ENCODE measurements around the gene TMEM37.

TMEM37 gene

GRCh38 chr2:119435081-119435952, 3.7 kb downstream of the TMEM37 start:
- no peak for DNase-seq

DNA sequence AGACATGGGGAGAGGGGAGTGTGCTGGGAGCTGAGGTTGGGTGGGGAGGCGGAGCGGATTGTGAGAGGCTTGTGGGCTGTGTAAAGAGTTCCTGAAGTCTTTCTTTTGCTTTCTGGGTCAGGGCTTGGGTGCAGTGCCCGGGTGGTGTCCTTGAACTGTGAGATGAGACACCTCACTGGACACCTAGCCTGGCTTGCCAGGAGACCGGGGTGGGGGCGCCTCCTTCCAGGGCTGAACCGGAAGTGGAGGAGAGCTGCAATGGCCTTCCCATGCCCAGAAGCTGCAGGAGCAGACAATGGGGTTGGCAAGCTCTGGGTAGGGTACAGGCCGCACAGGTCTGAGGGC, 4.3 kb downstream of the TMEM37 start:
- no peak for DNase-seq

GRCh38 chr2:119436993-119437772, 5.5 kb downstream of the TMEM37 start:
- DNase-seq, result no peak

DNA sequence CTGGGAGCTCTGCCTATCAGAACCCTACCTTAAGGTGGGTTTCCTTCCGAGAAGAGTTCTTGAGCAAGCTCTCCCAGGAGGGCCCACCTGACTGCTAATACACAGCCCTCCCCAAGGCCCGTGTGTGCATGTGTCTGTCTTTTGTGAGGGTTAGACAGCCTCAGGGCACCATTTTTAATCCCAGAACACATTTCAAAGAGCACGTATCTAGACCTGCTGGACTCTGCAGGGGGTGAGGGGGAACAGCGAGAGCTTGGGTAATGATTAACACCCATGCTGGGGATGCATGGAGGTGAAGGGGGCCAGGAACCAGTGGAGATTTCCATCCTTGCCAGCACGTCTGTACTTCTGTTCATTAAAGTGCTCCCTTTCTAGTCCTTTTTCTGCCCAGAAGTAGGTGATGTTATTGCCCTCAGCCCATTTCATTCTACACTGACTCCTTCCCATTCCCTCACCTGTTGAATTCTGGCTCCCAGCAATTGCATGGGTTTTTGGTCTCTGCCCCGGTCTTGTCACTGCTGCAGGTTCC, 6.5 kb downstream of the TMEM37 start:
- DNase-seq, result no peak

GRCh38 chr2:119438726-119439284, 7.2 kb downstream of the TMEM37 start:
- no peak for DNase-seq

- DNase-seq, result no peak
Measured at GRCh38 chr2:119439574-119440500, 8.2 kb downstream of the TMEM37 start.

- no peak for DNase-seq
Measured at GRCh38 chr2:119440501-119440870, 8.8 kb downstream of the TMEM37 start.

GRCh38 chr2:119440873-119441272, 9.2 kb downstream of the TMEM37 start:
- DNase-seq, result no peak

GRCh38 chr2:119441376-119442225, 9.9 kb downstream of the TMEM37 start:
- DNase-seq, result no peak

GRCh38 chr2:119442226-119442619, 10.6 kb downstream of the TMEM37 start:
- DNase-seq, result no peak

DNA sequence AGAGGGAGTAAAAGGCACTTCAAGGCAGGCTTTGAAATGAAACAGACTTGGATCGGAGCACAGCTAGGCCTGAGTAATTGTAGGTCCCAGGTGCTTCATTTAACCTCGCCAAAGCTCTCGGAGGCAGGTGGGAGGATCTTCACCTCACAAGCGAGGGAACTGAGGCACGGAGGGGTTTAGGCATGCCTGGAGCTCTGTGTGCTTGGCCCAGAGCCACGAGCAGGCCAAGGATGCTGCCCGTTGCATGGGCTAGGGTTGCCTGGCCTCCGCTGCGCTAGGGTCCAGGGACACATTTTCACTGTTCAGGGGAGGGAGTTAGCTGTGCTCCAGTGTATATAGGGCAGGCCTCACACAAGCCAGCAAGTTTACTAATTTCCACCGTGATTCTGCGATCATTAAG, 11.2 kb downstream of the TMEM37 start:
- no peak for DNase-seq

DNA sequence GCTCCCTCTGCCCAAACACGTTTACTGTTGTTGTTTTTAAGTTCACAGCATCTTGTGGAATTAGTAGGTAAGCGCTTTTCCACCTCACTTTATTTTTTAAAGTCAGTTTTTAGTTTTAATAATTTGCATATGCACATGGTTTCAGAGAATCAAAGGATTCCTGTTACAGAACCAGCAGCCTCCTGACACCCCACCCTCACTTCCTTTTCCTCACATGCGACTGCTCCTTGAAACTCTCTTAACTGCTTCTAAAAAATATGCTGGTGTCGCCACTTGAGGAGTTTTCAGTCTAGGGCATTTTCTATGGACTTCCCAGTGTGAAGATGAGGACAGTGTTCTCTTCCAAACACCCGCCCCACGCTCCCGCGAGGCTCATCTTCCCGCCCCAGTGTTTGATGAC, 14.4 kb downstream of the TMEM37 start:
- DNase-seq, result no peak

DNA sequence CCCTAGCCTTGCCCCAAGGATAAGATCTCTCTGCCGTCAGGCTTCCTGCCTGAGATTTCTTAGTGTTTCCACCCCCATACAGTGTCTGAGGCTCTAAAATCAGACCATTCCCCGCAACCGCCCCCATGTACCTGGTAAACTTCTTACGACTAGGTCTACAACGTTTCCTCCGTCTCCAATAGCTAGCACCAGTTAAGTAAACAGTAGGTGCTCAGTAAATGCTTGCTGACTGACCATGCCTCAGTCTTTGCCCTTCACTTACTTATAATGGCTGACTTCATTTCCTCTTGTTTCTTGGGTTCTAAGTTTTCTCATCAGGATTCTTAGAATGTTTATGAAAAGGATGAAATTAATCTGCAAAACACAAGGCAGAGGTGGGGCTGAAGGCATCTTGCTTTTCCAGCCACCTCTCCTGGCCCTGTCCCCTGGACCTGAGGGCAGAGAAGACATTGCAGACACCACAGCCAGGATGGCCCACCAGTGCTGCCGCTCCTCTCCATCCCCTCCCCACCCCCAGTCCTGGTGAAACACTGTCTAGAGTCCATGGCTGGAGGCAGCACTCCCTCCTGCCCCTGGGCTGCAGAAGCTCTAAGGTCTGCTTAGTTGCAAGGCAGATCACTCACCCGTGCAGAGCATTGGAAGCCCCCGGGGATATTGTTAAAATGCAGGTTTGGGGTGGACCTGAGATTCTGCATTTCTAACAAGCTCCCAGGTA, 16.9 kb downstream of the TMEM37 start:
- DNase-seq, result no peak

GRCh38 chr2:119449521-119449920, 17.9 kb downstream of the TMEM37 start:
- DNase-seq, result no peak

DNA sequence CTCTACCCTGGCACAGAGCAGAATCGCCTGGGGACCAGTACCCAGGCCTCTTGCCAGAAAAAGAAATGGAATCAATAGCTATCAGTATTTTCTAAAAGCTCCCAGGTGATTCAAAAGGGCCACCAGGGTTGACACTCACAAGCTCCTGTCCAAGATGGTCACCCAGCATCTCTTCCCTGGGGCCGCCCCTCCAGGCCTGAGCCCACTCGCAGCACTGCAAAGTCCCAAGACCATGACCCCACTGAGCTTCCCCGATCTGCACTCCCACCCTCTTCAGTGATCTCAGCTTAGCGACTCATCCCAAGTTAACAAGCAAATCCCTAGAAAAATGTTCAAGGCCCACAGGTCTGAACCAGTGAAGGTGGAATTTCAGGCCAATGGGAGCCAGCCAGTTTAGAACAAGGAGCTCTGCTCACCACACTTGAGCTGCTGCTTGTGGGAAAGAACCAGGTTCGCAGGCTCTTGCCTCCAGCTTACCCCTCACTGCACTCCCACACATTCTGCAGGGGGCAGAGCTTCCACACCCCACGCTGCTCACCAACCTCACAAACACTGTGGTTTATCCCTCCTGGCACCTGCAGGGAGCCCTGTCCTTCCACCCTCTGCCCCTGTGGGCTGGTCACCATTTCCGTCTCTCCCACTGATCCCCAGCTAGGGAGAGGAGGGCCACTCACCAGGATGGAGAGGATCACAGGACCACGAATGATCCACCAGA, 19.8 kb downstream of the TMEM37 start:
- no peak for DNase-seq

GRCh38 chr2:119453972-119454593, 22.4 kb downstream of the TMEM37 start:
- DNase-seq, result no peak

DNA sequence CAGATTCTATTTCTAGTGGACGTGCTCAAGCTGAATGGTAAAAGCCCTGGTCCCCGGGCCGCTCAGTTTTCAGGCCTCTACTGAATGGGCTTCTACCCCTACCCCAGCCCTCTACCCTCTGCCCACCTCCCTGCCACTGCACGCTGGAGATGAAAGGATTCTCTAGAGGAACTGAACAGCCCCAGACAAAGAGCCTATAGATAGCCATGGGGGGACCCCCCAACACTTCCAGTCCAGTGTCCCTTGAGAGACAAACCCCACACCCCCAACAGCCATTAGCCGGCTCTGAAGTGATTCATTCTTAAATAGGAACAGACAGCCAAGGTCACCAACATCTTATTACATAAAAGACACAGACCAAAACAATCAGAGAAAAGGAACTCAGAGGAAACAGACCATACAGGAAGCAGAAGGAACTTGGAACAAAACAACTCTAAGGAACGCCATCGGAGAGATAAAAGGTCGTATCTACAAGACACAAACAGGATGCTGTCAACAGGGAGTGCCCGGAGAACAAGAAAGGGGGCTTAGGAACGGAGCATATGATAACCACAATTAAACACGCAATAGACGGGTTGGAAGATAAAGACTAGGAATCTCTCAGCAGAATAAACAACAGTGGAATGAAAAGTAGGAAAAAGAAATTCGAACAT, 23.5 kb downstream of the TMEM37 start:
- DNase-seq, result no peak

GRCh38 chr2:119460076-119460475, 28.4 kb downstream of the TMEM37 start:
- no peak for DNase-seq

GRCh38 chr2:119461811-119462210, 30.2 kb downstream of the TMEM37 start:
- DNase-seq, result no peak

All from CD4-positive, alpha-beta T cell treated with Interleukin-6 for 4 hours (primary cell).